ENCODE data around the gene TDRD1.

TDRD1 gene

DNA sequence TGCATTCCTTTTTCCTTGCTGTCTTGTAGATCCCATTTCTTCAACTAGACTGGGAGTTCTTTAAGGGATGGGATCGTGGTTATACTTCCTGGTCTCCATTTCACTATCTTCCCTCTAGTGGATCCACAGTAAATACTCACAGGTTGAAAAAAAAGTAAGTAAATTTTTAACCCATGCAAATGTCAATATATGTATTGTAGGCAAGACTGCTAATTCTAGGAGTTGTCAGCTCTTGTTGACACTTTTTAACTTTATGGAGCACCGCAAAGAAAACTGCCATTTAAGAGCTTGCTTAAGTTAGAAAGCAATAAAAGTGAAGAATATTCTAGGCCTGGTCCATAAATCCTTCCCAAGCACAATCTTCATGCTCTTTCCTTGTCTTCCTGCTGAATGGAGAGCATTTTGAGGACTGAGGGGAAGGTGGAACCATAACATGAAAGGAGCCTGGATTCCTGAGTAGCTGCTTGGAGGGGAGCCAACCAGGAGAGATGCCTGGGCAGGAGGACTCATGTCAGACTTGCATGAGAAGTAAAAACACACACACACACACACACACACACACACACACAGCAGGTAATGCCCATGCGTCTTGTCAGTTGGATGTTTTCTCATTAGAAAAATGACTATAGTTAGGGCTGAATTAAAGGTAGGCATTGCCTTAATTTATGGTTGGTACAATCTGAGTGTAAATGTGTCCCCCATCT is 92.1 kb downstream of the TDRD1 start:
- no peak for FAIRE-seq

DNA sequence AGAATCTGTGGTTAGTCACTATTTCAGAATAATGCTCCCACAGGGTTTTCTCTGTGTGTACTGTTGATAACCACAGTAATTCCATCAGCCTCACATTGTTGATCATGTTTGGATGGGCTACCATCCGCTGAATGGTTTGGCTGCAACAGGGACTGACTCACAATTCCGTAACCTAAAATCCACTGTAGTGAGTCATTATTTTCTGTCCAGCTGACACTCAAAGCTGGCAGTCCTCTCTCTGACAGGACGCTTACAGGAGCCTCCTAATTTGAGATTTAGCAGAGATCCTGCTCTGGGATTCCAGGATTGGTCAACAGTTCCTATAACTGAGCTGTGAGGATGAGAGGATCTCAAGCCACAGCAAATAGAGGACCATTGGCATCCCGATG is 92.6 kb downstream of the TDRD1 start:
- FAIRE-seq, result no peak

GRCh38 chr10:114272696-114273095 is 93.5 kb downstream of the TDRD1 start:
- FAIRE-seq, result no peak

GRCh38 chr10:114273910-114274309 is 94.8 kb downstream of the TDRD1 start:
- FAIRE-seq, result no peak

DNA sequence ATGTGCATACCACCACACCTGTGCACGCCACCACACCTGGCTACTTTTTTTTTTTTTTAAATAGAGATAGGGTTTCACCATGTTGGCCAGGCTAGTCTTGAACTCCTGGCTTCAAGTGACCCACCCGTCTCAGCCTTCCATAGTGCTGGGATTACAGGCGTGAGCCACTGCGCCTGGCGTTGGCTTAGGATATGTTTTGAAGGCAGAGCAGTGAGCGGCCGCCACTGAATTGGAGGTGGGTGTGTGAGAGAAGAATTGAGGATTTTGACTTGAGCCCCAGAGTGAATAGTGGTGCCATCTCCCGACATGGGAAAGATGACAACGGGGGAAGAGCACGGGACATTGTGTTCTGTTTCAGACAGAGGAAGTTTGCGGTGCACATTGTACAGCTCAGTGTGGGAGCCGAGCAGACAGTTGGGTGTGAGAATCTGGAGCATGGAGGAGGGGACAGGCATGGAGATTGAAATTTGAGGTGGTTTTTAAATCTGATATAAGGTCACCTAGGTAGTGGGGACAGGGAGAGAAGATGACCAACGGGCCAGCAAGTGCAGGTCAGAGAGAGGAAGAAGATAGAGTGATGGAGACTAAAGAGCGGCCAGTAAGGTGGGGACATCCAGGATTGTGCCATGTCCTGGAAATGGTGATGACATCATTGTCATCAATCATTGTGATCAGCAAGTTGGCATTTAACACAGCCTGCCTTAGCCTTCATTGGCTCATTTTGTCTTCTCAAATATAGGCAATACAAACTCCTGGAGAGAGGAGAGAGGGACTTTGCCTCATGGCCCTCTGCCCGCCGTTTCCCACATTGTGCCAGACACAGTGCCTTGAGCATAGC is 95.7 kb downstream of the TDRD1 start:
- FAIRE-seq, result no peak

DNA sequence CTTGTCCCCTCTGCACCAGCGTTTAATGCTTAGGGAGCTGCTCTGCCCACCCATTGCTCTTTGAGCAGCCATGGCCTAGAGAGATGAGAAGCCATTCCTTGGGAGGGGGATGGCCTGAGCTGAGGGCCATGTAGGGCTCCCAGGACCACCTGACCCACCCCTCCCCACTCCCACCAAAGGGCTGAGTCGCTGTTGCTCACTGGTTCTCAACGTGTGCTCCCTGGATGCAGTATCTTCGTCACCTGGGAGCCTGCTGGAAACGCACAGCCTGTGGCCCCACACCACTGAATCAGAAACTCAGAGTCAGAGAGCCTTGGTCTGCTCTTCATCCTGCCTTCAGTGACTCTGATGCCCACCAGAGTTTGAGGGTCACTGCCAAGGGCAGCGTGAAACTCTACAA is 96.9 kb downstream of the TDRD1 start:
- FAIRE-seq, result no peak

GRCh38 chr10:114276671-114277070 is 97.5 kb downstream of the TDRD1 start:
- no peak for FAIRE-seq

DNA sequence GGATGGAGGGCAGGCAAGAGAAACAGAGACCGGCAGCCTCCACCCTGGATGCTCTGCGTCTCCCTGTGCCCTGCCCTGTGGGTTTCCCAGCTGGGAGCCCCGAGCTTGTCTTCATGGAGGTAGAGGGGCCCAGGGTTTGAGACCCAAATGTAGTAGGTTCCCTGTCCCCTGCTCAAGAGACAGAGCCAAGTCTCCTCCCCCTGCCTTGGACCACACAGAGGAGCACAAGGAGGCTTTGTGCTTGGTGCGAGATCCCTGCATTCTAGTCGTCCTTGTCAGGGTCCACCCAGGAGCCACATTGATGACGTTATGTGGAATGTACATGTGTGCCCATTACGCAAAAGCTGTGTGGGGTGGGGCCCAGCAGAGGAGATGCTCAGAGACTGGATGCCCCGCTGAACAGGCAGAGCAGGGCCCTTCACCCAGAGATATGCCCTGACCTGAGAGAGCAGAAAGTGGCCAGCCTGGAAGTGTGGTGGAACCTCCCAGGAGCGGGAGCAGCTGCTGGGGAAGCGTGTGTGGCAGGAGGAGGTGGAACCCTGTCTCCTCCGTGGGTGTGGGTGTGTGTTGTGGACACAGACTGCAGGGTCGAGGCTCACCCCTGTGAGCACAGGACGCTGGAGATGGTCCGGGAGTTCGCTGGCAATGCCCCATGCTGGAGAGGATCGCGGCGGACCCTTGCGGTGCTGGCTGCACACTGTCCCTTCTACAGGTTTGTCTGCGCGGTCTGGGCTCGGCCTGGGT is 99.2 kb downstream of the TDRD1 start:
- FAIRE-seq, result no peak

- FAIRE-seq, result no peak
Observed at GRCh38 chr10:114278884-114279191, 99.7 kb downstream of the TDRD1 start.

GRCh38 chr10:114279289-114279688 is 100.1 kb downstream of the TDRD1 start:
- FAIRE-seq, result no peak

DNA sequence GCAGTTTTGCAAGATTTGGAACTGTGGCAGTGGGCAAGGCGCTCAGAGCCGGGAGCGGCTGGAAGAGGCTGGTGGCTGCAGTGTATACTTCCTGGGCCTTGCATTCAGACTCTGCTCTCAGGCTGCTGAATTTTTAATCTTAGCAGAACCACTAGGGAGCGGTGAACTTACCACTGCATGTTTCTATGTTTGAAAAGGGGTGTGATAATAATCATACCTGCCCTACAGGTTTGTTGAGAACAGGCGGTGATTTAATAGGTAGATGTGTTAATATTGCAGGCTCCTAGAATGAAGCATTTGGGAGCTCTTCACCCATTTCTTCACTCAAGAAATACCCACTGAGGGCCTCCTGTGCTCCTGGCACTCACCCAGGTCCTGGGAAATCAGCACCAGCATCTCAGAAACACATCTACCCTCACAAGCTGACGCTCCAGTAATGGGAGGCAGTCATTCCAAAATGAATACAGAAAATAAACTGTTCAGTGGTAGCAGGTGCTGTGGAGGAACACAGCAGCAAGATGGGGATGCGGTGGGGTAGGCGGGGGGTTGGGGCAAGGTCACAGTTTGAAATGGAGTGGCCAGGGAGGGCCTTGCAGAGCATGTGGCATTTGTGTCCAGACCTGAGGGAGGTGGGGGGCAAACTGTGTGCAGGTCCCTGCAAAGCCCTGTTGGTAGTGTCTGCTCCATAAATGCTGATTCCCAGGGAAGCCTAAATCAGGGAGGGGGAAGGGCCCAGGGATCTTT is 100.9 kb downstream of the TDRD1 start:
- FAIRE-seq, result no peak

GRCh38 chr10:114281006-114281405 is 101.9 kb downstream of the TDRD1 start:
- FAIRE-seq, result no peak

DNA sequence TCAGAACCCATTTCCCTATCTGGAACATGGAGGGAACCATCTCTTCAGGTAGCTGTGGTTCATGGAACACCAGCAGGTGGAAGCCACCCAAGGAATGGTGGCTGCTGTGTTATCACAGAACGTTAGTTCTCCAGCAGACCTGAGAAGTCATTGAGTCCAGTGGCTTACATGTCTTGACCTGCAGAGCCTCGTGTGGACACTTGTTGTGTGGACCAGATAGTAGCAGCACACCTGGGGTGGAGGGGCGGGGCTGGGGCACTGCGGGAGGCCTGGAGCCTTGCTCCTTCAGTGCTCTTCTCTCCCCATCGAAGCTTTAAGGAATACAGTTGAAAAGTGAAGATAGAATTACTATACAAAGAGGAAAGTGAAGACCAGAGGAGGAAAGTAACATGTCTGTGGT is 102.3 kb downstream of the TDRD1 start:
- no peak for FAIRE-seq

Measured in colon (tissue), 2 donors.